Iris pigment epithelial cell (primary cell): ENCODE data around the gene ERICH6B.
"Not testable (repeated sequence)": the region's sequence is repeated elsewhere in the genome, so short reads cannot be mapped to it uniquely, and the experiment has no call there.

Source experiments
- DNase-seq: peaks from one replicate; pipeline ENCODE4 v3.0.0-alpha.2; 2011; ENCODE audit warnings: low read depth

The ERICH6B gene

DNA sequence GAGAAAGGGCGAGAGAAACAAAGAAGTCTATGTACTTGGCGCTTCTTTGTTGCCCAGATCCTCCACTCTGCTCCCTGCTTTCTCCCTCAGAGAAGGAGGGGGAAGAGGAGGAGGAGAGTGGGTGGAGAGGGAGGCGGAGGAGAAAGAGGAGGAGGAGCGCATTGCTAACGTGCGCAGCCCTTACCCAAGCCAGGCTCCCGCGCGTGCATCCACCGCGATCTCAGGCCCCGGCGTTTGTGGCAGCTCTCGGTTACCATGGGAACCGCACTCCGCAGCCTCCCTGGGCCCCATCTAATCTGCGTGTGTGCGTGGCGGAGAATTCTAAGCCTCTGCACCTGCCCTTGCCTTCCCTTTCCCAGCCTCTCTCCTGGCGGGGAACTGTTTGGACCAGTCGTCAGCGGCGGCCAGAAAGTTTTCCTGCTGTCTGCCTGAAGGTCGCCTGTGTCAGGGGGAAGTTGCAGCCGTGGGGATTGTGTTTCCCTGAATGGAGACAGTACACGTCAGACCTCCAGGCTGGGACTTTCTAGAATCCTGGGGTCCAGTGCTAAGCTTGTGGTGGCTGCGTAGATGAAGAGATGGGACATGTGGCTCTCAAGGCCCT, at the start of gene ERICH6B:
TSS of gene ERICH6B (minus strand) at position 239 of the 601 bp plus-strand sequence. CDS start 18,734 bp downstream, outside the sequence.
- peak; percentile 32 for DNase-seq

DNA sequence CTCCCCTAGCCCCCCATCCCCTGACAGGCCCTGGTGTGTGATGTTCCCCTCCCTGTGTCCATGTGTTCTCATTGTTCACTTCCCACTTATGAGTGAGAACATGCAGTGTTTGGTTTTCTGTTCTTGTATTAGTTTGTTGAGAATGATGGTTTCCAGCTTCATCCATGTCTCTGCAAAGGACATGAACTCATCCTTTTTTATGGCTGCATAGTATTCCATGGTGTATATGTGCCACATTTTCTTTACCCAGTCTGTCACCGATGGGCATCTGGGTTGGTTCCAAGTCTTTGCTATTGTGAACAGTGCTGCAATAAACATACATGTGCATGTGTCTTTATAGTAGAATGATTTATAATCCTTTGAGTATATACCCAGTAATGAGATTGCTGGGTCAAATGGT, 47.4 kb upstream of the ERICH6B start:
- DNase-seq = not testable (repeated sequence)

DNA sequence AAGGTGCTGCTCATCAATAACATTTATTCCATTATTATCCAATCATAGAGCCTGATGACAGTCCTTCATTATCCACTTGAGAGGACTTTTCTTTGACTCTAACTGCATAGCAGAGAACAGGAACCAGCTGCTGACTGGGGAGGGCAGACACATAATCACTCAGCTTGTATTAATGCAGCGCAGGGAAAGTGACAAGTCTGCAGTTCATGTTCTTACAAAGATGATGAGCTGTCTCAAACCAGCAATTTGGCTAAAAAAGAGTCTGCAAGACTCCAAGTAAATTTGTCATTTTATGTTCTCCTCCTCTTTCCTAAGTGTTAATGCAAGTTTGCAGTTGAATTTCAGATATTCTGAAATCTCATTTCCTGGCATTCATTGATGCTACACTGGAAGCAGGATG, 46.6 kb upstream of the ERICH6B start:
- DNase-seq = no peak

- not testable (repeated sequence) for DNase-seq
Measured at GRCh38 chr13:45660458-45660857, 44.9 kb upstream of the ERICH6B start.

- no peak for DNase-seq
Measured at GRCh38 chr13:45659536-45659935, 44.0 kb upstream of the ERICH6B start.

GRCh38 chr13:45658586-45659235, 43.2 kb upstream of the ERICH6B start:
- peak; percentile 55 for DNase-seq

DNA sequence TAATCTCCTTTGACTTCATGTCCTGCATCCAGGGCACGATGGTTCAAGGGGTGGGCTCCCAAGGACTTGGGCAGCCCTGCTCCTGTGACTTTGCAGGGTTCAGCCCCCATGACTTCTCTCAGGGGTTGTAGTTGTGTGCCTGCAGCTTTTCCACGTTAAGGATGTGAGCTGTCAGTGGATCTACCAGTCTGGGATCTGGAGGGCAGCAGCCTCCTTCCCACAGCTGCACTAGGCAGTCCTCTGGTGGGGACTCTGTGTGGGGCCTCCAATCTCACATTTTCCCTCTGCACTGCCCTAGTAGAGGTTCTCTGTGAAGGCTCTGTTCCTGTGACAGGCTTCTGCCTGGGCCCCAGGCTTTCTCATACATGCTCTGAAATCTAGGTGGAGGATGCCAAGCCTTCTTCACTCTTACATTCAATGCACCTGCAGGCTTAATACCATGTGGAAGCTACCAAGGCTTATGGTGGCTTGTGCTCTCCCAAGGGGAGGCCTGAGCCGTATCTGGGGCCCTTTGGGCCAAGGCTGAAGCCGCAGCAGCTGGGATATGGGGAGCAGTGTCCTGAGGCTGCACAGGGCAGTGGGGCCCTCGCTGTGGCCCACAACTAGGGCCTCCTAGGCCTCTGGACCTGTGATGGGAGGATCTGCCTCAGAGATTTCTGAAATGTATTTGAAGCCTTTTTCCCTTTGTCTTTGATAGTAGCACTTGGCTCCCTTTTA, 39.3 kb upstream of the ERICH6B start:
- DNase-seq = no peak

- DNase-seq = not testable (repeated sequence)
Measured at GRCh38 chr13:45645263-45645662, 29.7 kb upstream of the ERICH6B start.

GRCh38 chr13:45642159-45642558, 26.6 kb upstream of the ERICH6B start:
- DNase-seq = not testable (repeated sequence)

DNA sequence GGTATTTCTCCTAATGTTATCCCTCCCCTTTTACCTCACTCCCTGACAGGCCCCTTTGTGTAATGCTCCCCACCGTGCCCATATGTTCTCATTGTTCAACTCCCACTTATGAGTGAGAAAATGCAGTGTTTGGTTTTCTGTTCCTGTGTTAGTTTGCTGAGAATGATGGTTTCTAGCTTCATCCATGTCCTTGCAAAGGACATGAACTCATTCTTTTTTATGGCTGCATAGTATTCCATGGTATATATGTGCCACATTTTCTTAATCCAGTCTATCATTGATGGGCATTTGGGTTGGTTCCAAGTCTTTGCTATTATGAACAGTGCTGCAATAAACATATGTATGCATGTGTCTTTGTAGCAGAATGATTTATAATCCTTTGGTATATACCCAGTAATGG, 19.8 kb upstream of the ERICH6B start:
- DNase-seq = not testable (repeated sequence)

- no peak for DNase-seq
Measured at GRCh38 chr13:45630791-45631190, 15.3 kb upstream of the ERICH6B start.

DNA sequence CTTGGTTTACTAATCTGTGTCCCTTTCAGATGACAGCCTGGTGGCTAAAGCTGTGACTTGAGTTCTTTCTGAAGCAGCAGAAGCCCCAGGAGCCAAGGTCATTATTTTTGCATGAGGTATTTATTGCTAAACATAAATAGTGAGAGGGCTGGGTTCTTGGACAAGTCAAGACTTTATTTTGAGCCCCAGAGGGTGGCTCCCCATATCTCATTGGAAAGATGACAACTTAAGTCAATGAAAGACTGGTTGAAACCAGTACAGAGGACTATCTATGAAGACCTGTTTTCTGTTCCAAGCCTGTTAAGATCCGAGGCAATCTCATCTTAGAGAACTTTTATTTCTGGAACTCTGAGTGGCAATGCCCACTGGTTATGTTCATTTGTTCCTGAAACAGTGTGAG, 14.4 kb upstream of the ERICH6B start:
- no peak for DNase-seq

- DNase-seq = no peak
Measured at GRCh38 chr13:45628094-45628493, 12.6 kb upstream of the ERICH6B start.

- no peak for DNase-seq
Measured at GRCh38 chr13:45627656-45628055, 12.1 kb upstream of the ERICH6B start.

DNA sequence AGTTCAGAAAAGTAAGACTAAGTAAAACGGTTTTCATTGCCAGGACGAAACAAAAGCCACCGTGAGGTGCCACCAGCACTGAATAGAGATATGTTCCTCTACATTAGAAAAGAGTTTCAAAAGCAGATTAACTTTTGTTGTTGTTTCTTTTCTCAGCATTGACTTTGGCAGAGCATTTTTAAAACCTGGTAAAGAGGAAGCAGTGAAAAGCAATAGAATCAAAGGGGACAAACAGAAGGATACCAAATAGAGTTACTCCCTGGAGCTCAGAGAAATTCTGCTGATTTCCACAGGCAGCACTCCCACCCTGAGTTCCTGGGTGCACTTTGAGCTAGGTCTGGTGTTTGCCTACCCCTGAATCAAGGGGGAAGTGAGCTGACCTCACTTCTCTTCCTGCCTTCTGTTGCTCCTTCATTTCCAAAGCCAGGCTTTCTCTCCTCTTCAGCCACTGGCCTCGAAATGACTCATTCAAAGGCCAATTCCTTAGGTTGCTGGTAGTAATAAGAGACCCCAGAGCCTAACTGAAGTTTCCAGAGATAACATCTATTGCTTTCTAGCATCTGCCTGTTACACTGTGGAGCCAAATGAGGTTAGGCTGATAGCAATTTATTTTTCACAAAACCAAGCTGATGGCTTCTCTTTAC, 11.3 kb upstream of the ERICH6B start:
- peak; percentile 10 for DNase-seq

GRCh38 chr13:45623516-45624090, 8.1 kb upstream of the ERICH6B start:
- peak; percentile 20 for DNase-seq

GRCh38 chr13:45621950-45622349, 6.4 kb upstream of the ERICH6B start:
- no peak for DNase-seq

- no peak for DNase-seq
Measured at GRCh38 chr13:45607931-45608330, 7.6 kb downstream of the ERICH6B start.

DNA sequence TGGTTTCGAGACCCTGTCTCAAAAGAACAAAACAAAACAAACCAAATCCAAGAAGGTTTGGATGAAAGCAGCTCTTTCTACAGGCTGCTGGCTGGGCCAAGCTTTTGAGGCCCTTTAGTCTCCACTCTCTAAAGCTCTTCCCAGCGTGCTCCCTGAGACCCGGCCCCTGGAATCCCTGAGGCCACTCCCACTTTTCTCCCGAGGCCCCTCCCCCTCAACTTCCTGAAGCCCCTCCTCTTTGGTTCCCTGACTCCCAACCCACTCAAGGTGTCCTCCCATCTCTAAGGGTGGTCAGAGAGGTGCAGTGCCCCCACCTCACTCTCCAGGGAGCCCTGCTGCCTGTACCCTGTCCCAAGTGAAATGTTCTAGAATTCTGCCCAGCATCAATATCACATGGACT, 10.6 kb downstream of the ERICH6B start:
- no peak for DNase-seq

- DNase-seq = no peak
Measured at GRCh38 chr13:45603338-45603737, 12.2 kb downstream of the ERICH6B start.

DNA sequence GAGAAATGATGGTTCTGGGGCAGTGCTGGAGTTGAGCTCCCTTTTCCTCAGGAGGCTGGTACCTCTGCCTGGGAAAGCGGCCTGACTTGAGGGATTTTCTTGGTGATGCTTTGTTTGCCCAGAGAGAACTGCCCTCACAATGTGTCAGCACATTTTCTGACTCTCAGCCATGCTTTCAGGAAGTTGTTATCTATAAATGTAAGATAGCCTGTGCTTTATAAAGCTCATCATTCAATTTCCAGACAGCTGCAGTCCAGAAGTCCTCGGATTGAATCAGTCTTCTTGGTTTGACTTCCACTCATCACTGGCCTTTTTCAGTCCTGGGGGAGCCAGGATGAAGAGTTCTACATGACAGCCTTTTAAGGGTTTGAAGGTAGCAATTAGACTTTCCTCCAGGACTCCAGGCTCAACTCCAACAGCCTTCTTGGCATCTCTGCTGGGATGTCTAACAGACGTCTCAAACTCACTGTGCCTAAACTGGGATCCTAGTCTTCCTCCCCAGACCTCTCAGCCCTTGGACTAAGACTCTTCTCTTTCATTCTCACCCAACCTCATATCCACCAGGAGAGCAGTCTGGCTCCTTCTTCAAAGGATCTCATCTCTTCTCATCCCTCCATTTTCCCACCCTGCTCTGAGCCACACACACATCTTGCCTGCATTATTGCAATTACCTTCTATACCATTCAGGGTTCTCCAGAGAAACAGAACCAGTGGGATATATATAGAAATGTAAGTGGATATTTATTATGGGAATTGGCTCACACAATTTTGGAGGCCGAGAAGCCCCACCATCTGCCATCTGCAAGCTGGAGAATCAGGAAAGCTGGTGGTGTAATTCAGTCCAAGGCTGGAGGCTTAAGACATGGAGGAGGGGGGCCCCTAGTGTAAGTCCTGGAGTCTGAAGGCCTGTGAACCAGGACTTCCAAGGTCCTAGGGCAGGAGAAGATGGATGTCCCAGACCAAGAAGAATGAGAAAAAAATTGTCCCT, 13.1 kb downstream of the ERICH6B start:
- DNase-seq = peak; percentile 6
